WTC11 (cell line): ENCODE measurements around the gene RNF2.

Experiments used
- CTCF ChIP-seq: fragments of 200-600 bp; IDR thresholded peaks from 2 replicates; pipeline ENCODE4 v1.8.0; 2022; ENCODE audit warnings: antibody characterized with exemption
- SP1 ChIP-seq: sonication (generic); formaldehyde crosslinking; conservative IDR thresholded peaks from 2 replicates; pipeline ENCODE4 v1.8.1; 2022; ENCODE audit warnings: missing genetic modification reagents

- TF ChIP-seq CTCF: no peak
- no peak for TF ChIP-seq SP1
Observed at GRCh38 chr1:185008838-185009237, 36.5 kb upstream of the RNF2 start.
